GM19455 (cell line): ENCODE results near the gene TSPAN11.
"Not testable (repeated sequence)": the region's sequence is repeated elsewhere in the genome, so short reads cannot be mapped to it uniquely, and the experiment has no call there.

Experiments
- ATAC-seq: cut with Tn5 transposase; IDR thresholded peaks from one replicate; pipeline ENCODE4 v1.9.1; 2021; ENCODE audit not compliant: unreplicated experiment

TSPAN11 gene

GRCh38 chr12:30926243-30927221, at the start of gene TSPAN11:
TSPAN11 (plus strand) TSS chr12:30926748; CDS start chr12:30953992, 27,244 bp downstream.
- ATAC-seq = no peak

- no peak for ATAC-seq
Observed at GRCh38 chr12:30877105-30877875, 49.3 kb upstream of the TSPAN11 start.

- ATAC-seq = no peak
Observed at GRCh38 chr12:30878024-30878423, 48.5 kb upstream of the TSPAN11 start.

GRCh38 chr12:30880061-30880460, 46.5 kb upstream of the TSPAN11 start:
- no peak for ATAC-seq

GRCh38 chr12:30880813-30881212, 45.7 kb upstream of the TSPAN11 start:
- no peak for ATAC-seq

- ATAC-seq = no peak
Observed at GRCh38 chr12:30882706-30883105, 43.8 kb upstream of the TSPAN11 start.

- no peak for ATAC-seq
Observed at GRCh38 chr12:30884799-30885198, 41.7 kb upstream of the TSPAN11 start.

GRCh38 chr12:30885321-30885720, 41.2 kb upstream of the TSPAN11 start:
- ATAC-seq = no peak

- no peak for ATAC-seq
Observed at GRCh38 chr12:30887226-30887625, 39.3 kb upstream of the TSPAN11 start.

- no peak for ATAC-seq
Observed at GRCh38 chr12:30888241-30888640, 38.3 kb upstream of the TSPAN11 start.

- not testable (repeated sequence) for ATAC-seq
Observed at GRCh38 chr12:30894531-30894930, 32.0 kb upstream of the TSPAN11 start.

GRCh38 chr12:30896461-30896860, 30.1 kb upstream of the TSPAN11 start:
- no peak for ATAC-seq

GRCh38 chr12:30898846-30899245, 27.7 kb upstream of the TSPAN11 start:
- ATAC-seq = no peak

- no peak for ATAC-seq
Observed at GRCh38 chr12:30900351-30900750, 26.2 kb upstream of the TSPAN11 start.

- no peak for ATAC-seq
Observed at GRCh38 chr12:30902001-30902400, 24.5 kb upstream of the TSPAN11 start.

GRCh38 chr12:30902596-30902995, 24.0 kb upstream of the TSPAN11 start:
- ATAC-seq = no peak

GRCh38 chr12:30905463-30906009, 21.0 kb upstream of the TSPAN11 start:
- ATAC-seq = no peak

GRCh38 chr12:30908076-30908721, 18.3 kb upstream of the TSPAN11 start:
- no peak for ATAC-seq

GRCh38 chr12:30908722-30909348, 17.7 kb upstream of the TSPAN11 start:
- ATAC-seq = no peak

- no peak for ATAC-seq
Observed at GRCh38 chr12:30909349-30910037, 17.1 kb upstream of the TSPAN11 start.
